Stimulated activated CD8-positive, alpha-beta memory T cell treated with anti-CD3 and anti-CD28 coated beads, Interleukin-4, amount 100 ng/mL, for 48 hours (primary cell): ENCODE results near the gene TBX20.
A peak's percentile ranks its signal among the peaks of the same experiment; 100 is the strongest.
"Not testable (repeated sequence)": the region's sequence is repeated elsewhere in the genome, so short reads cannot be mapped to it uniquely, and the experiment has no call there.

Experiments used
- DNase-seq: peaks from one replicate; pipeline ENCODE4 v3.0.0-alpha.2; 2020

The TBX20 gene

GRCh38 chr7:35206924-35207323 lies 47.0 kb downstream of the TBX20 start:
- not testable (repeated sequence) for DNase-seq

- not testable (repeated sequence) for DNase-seq
Observed at GRCh38 chr7:35204850-35205249, 49.0 kb downstream of the TBX20 start.

- DNase-seq = not testable (repeated sequence)
Observed at GRCh38 chr7:35204031-35204430, 49.9 kb downstream of the TBX20 start.

GRCh38 chr7:35202353-35202752 lies 51.5 kb downstream of the TBX20 start:
- not testable (repeated sequence) for DNase-seq

- DNase-seq = not testable (repeated sequence)
Observed at GRCh38 chr7:35200170-35200569, 53.7 kb downstream of the TBX20 start.

GRCh38 chr7:35198370-35199140 lies 55.3 kb downstream of the TBX20 start:
- not testable (repeated sequence) for DNase-seq

GRCh38 chr7:35191571-35191970 lies 62.3 kb downstream of the TBX20 start:
- DNase-seq = not testable (repeated sequence)

GRCh38 chr7:35190146-35190773 lies 63.6 kb downstream of the TBX20 start:
- DNase-seq = not testable (repeated sequence)

- peak; percentile 24 for DNase-seq
Observed at GRCh38 chr7:35186751-35187150, 67.1 kb downstream of the TBX20 start.

GRCh38 chr7:35185908-35186731 lies 67.8 kb downstream of the TBX20 start:
- DNase-seq = peak; percentile 34

GRCh38 chr7:35185578-35185907 lies 68.4 kb downstream of the TBX20 start:
- not testable (repeated sequence) for DNase-seq

GRCh38 chr7:35184961-35185360 lies 68.9 kb downstream of the TBX20 start:
- not testable (repeated sequence) for DNase-seq

GRCh38 chr7:35183873-35184503 lies 69.9 kb downstream of the TBX20 start:
- not testable (repeated sequence) for DNase-seq

GRCh38 chr7:35180665-35181064 lies 73.2 kb downstream of the TBX20 start:
- DNase-seq = not testable (repeated sequence)

- not testable (repeated sequence) for DNase-seq
Observed at GRCh38 chr7:35173176-35173575, 80.7 kb downstream of the TBX20 start.

GRCh38 chr7:35172131-35172530 lies 81.8 kb downstream of the TBX20 start:
- not testable (repeated sequence) for DNase-seq

- DNase-seq = not testable (repeated sequence)
Observed at GRCh38 chr7:35167658-35168057, 86.2 kb downstream of the TBX20 start.

GRCh38 chr7:35167158-35167557 lies 86.7 kb downstream of the TBX20 start:
- DNase-seq = not testable (repeated sequence)

- DNase-seq = not testable (repeated sequence)
Observed at GRCh38 chr7:35161059-35161740, 92.7 kb downstream of the TBX20 start.
